HepG2 (cell line): ENCODE results near the gene HMGCS2. TPM values are rescaled to one million over a fixed set of nuclear protein-coding genes. Genes with fewer than 3 reads are reported as not detected.

Experiments
- ATAC-seq: fragments of 200-7000 bp; cut with Tn5 transposase; 3 replicates; pipeline ENCODE4 v1.9.1; 2020; ENCODE audit warnings: mild to moderate bottlenecking, moderate library complexity
- BruUV-seq: library from RNA; stranded (reverse); fragments of 400-500 nt; replicated peaks from 2 replicates; lab custom pipeline; 2021; lab: Mats Ljungman, UMichigan
- CTCF ChIA-PET: fragments of 300-600 bp; formaldehyde crosslinking; extraction: SDS; loops from one replicate; lab custom pipeline; 2021; ENCODE audit warnings: low total read pairs, inconsistent platforms, low intra/inter-chr PET ratio; lab: Yijun Ruan, JAX
- POLR2A ChIA-PET: fragments of 350-600 bp; sonication (Branson Sonifier 250); formaldehyde crosslinking; loops from one replicate; lab custom pipeline; 2020; ENCODE audit warnings: antibody characterized with exemption, inconsistent platforms; lab: Yijun Ruan, JAX
- DNase-seq: peaks from one replicate; pipeline ENCODE4 v3.0.0-alpha.2; 2015; ENCODE audit warnings: low spot score
- FAIRE-seq: peaks from 3 replicates; lab custom pipeline; 2011; peaks lifted over from hg19 to GRCh38; lab: Jason Lieb, UNC
- H2AFZ ChIP-seq: one replicate; pipeline ENCODE4 v1.6.1; 2011; ENCODE audit warnings: low read length, inconsistent platforms
- H3K27ac ChIP-seq: fragments of 300-600 bp; 3 replicates; pipeline ENCODE4 v1.8.0; 2011; ENCODE audit warnings: mixed run types, mild to moderate bottlenecking, mixed read lengths, low read length, inconsistent platforms; ENCODE audit not compliant: insufficient read depth; ENCODE audit errors: extremely low read length
- H3K27me3 ChIP-seq, 2 experiments: fragments of 200-600 bp in 1 of 2; 2 replicates in 1 of 2; 3 replicates in 1 of 2; pipeline versions ENCODE4 v1.6.0 to v1.8.0; 2011; ENCODE audit warnings: low read length in 2 of 2, mild to moderate bottlenecking in 2 of 2, moderate library complexity in 2 of 2, inconsistent platforms in 1 of 2; ENCODE audit not compliant: insufficient read depth in 2 of 2, control insufficient read depth in 1 of 2
- H3K36me3 ChIP-seq, 2 experiments: fragments of 200-600 bp in 1 of 2; replicated peaks in 1 of 2; 2 replicates in 1 of 2; 3 replicates in 1 of 2; pipeline versions ENCODE4 v1.5.1 to v1.8.0; 2011; ENCODE audit warnings: low read length in 2 of 2, inconsistent platforms in 1 of 2; ENCODE audit not compliant: insufficient read depth in 2 of 2, control insufficient read depth in 1 of 2
- H3K4me1 ChIP-seq: 2 replicates; pipeline ENCODE4 v1.5.1; 2012; ENCODE audit warnings: low read length, inconsistent platforms; ENCODE audit not compliant: insufficient read depth
- H3K4me2 ChIP-seq: 2 replicates; pipeline ENCODE4 v1.6.0; 2011; ENCODE audit warnings: low read depth, low read length, inconsistent platforms
- H3K4me3 ChIP-seq, 3 experiments: fragments of 200-600 bp in 1 of 3; sonication (generic), shearing (Covaris generic) in 1 of 3; replicated peaks in 1 of 3; 2 replicates each; pipeline ENCODE4 v1.5.1; 2011 to 2016; ENCODE audit warnings: low read length in 3 of 3, inconsistent platforms in 2 of 3, low read depth in 2 of 3, mild to moderate bottlenecking in 2 of 3, control low read depth in 1 of 3, mixed read lengths in 1 of 3; ENCODE audit not compliant: insufficient read depth in 1 of 3
- H3K79me2 ChIP-seq: one replicate; pipeline ENCODE4 v1.6.1; 2011; ENCODE audit warnings: low read length, inconsistent platforms; ENCODE audit not compliant: insufficient read depth
- H3K9ac ChIP-seq: 2 replicates; pipeline ENCODE4 v1.6.0; 2011; ENCODE audit warnings: mild to moderate bottlenecking, low read depth, low read length, inconsistent platforms; ENCODE audit not compliant: insufficient read depth
- H3K9me3 ChIP-seq: 2 replicates; pipeline ENCODE4 v1.5.1; 2012; ENCODE audit warnings: mild to moderate bottlenecking, low read length
- H4K20me1 ChIP-seq: 2 replicates; pipeline ENCODE4 v1.6.0; 2011; ENCODE audit warnings: inconsistent platforms, mild to moderate bottlenecking, low read length, moderate library complexity; ENCODE audit not compliant: insufficient read depth
- KLF6 ChIP-seq: IDR thresholded peaks from 2 replicates; pipeline ENCODE4 v1.8.0; 2016; ENCODE audit warnings: missing biosample characterization, missing genetic modification reagents
- NFATC3 ChIP-seq: sonication (generic); formaldehyde crosslinking; IDR thresholded peaks from 2 replicates; pipeline ENCODE4 v1.5.1; 2020; ENCODE audit warnings: mild to moderate bottlenecking, missing genetic modification reagents
- NR1H2 ChIP-seq: sonication (generic); formaldehyde crosslinking; IDR thresholded peaks from 2 replicates; pipeline ENCODE4 v1.8.1; 2022; ENCODE audit warnings: low read depth, missing genetic modification reagents, borderline replicate concordance
- PHB2 ChIP-seq: fragments of 450-650 bp; IDR thresholded peaks from 2 replicates; pipeline ENCODE4 v1.6.1; 2018; ENCODE audit not compliant: partially characterized antibody
- SATB2 ChIP-seq: sonication (generic); formaldehyde crosslinking; IDR thresholded peaks from 2 replicates; pipeline ENCODE4 v1.5.0; 2020; ENCODE audit warnings: missing genetic modification reagents
- XRCC5 ChIP-seq: fragments of 200-400 bp; formaldehyde crosslinking; optimal IDR thresholded peaks from 2 replicates; pipeline ENCODE3; 2017; ENCODE audit warnings: mild to moderate bottlenecking, low read length
- ZFX ChIP-seq: sonication (generic); formaldehyde crosslinking; IDR thresholded peaks from 2 replicates; pipeline ENCODE4 v1.4.0; 2020; ENCODE audit warnings: mild to moderate bottlenecking, low read depth, missing genetic modification reagents, moderate library complexity
- ZFYVE20 ChIP-seq: sonication (generic); formaldehyde crosslinking; IDR thresholded peaks from 2 replicates; pipeline ENCODE4 v1.8.0; 2023; ENCODE audit warnings: low read depth, mild to moderate bottlenecking, moderate library complexity, missing genetic modification reagents, borderline replicate concordance
- ZNF10 ChIP-seq: sonication (generic); formaldehyde crosslinking; IDR thresholded peaks from 2 replicates; pipeline ENCODE4 v1.4.0; 2020; ENCODE audit warnings: mild to moderate bottlenecking, low read depth, missing genetic modification reagents, borderline replicate concordance
- ZNF317 ChIP-seq: sonication (generic); formaldehyde crosslinking; IDR thresholded peaks from 2 replicates; pipeline ENCODE4 v1.5.0; 2020; ENCODE audit warnings: mild to moderate bottlenecking, missing genetic modification reagents
- ZNF431 ChIP-seq: sonication (generic); formaldehyde crosslinking; IDR thresholded peaks from 2 replicates; pipeline ENCODE4 v1.9.0; 2022; ENCODE audit warnings: missing genetic modification reagents, low read depth, mild to moderate bottlenecking, borderline replicate concordance
- WGBS: methylation state at CpG from one replicate; pipeline ENCODE4 v1.1.6; 2017; ENCODE audit warnings: low lambda C conversion rate; 5-methylcytosine and 5-hydroxymethylcytosine counted together
- in situ Hi-C: cut with HindIII; loops from 2 replicates; pipeline ENCODE4 v1.10.0; 2017; ENCODE audit warnings: low pct_unique_long_range_greater_than_20kb; ENCODE audit not compliant: extremely low pct_ligation_motif_present
- intact Hi-C: fragments of 100-400 bp; cut with micrococcal nuclease; formaldehyde crosslinking; loops from one replicate; pipeline ENCODE4 v1.10.0; 2022; ENCODE audit not compliant: unreplicated experiment
- polyA plus RNA-seq, 8 experiments: library from polyadenylated mRNA; depleted of rRNA in 3 of 8; stranded (reverse) in 7 of 8; unstranded in 1 of 8; fragments of >200 nt; fragmentation: Illumina TruSeq in 4 of 8; extraction: Trizol in 4 of 8; gene quantifications; 2 replicates each; pipeline versions ENCODE4 v1.2.1 to v1.2.3, GENCODE V29; 2011 to 2016; ENCODE audit warnings: low read depth in 4 of 8, missing spikeins in 1 of 8, mixed read lengths in 1 of 8; ENCODE audit not compliant: insufficient read depth in 1 of 8
- total RNA-seq, 5 experiments: library from RNA; depleted of rRNA; stranded (reverse); fragments of >200 nt; fragmentation: Illumina TruSeq; extraction: Trizol; gene quantifications; 2 replicates each; pipeline ENCODE4 v1.2.3, GENCODE V29; 2016; ENCODE audit warnings: low read depth in 1 of 5
- TF ChIP-seq, protein P1 (sequence below): sonication (generic); formaldehyde crosslinking; IDR thresholded peaks from 2 replicates; pipeline ENCODE4 v1.5.0; 2020; ENCODE audit warnings: missing genetic modification reagents
- TF ChIP-seq, protein P2 (sequence below): sonication (generic); formaldehyde crosslinking; IDR thresholded peaks from 2 replicates; pipeline ENCODE4 v1.4.0; 2020; ENCODE audit warnings: mild to moderate bottlenecking, low read depth, missing genetic modification reagents
- TF ChIP-seq, protein P3 (sequence below): IDR thresholded peaks from 2 replicates; pipeline ENCODE4 v1.6.1; 2016; ENCODE audit warnings: missing compliant biosample characterization, missing genetic modification reagents, borderline replicate concordance

Gene HMGCS2
- total and polyA plus RNA-seq, 2 of the 13 experiments (the other 11 are each of a cell fraction or from before 2014, with no cell fraction given), result 0.44 to 1.5 TPM

DNA sequence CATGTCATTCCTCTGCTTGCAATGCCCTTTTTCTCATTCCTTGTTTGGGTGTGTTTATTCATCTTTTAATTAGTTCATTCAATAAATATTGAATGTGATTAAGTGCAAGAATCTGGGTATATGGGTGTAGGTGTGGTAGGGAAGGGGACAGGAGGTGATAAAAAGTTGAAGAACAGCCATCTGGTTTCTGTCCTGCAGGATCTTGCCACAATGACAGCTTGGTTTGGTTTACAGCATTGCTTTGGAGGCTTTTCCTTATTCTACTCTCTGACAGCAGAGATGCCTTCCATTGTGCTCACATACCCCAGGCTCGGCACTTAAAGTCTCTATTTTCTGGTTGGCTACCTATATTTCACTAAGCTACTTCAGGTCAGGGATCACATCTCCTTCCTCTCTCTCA, 45.6 kb upstream of the HMGCS2 start:
- peaks cover 48% of the 10 kb centered on the region for H3K4me1 ChIP-seq
- H3K4me2 ChIP-seq, result no peak overlapping the region
- ChIA-PET POLR2A (interaction anchor here (1.4 kb wide), 1 partner anchor 48 kb away, joined by 3 read pairs; no protein-coding TSS in a partner anchor), CTCF (no interaction called here)
- H2AFZ ChIP-seq, result no peak overlapping the region
- no peak overlapping the region for H3K9ac ChIP-seq
- FAIRE-seq, result no peak
- H3K27me3 ChIP-seq, result no peaks in the 10 kb centered on the region
- ATAC-seq, result no peak
- in situ Hi-C loops, result loop anchor here (10.0 kb wide), 1 partner anchor 51 kb away; no protein-coding TSS in a partner anchor
- intact Hi-C loops, result no loop called here
- no TSS peak for BruUV-seq
- no peaks in the 10 kb centered on the region for H3K36me3 ChIP-seq
- H3K4me3 ChIP-seq, result no peak overlapping the region
- no peak for DNase-seq
- TF ChIP-seq ZNF10 (CRISPR knock-in tag) (no peak), ZFX (CRISPR knock-in tag) (no peak), NR1H2 (CRISPR knock-in tag) (no peak), KLF6 (CRISPR knock-in tag) (no peak), PHB2 (no peak), XRCC5 (no peak), NFATC3 (CRISPR knock-in tag) (no peak), ZFYVE20 (CRISPR knock-in tag) (no peak), ZNF317 (CRISPR knock-in tag) (no peak), ZNF431 (CRISPR knock-in tag) (no peak), SATB2 (CRISPR knock-in tag) (no peak)
- TF ChIP-seq, protein P1, sequence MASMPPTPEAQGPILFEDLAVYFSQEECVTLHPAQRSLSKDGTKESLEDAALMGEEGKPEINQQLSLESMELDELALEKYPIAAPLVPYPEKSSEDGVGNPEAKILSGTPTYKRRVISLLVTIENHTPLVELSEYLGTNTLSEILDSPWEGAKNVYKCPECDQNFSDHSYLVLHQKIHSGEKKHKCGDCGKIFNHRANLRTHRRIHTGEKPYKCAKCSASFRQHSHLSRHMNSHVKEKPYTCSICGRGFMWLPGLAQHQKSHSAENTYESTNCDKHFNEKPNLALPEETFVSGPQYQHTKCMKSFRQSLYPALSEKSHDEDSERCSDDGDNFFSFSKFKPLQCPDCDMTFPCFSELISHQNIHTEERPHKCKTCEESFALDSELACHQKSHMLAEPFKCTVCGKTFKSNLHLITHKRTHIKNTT (CRISPR knock-in tag), result no peak
- TF ChIP-seq, protein P2, sequence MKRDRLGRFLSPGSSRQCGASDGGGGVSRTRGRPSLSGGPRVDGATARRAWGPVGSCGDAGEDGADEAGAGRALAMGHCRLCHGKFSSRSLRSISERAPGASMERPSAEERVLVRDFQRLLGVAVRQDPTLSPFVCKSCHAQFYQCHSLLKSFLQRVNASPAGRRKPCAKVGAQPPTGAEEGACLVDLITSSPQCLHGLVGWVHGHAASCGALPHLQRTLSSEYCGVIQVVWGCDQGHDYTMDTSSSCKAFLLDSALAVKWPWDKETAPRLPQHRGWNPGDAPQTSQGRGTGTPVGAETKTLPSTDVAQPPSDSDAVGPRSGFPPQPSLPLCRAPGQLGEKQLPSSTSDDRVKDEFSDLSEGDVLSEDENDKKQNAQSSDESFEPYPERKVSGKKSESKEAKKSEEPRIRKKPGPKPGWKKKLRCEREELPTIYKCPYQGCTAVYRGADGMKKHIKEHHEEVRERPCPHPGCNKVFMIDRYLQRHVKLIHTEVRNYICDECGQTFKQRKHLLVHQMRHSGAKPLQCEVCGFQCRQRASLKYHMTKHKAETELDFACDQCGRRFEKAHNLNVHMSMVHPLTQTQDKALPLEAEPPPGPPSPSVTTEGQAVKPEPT, result no peak
- TF ChIP-seq, protein P3, sequence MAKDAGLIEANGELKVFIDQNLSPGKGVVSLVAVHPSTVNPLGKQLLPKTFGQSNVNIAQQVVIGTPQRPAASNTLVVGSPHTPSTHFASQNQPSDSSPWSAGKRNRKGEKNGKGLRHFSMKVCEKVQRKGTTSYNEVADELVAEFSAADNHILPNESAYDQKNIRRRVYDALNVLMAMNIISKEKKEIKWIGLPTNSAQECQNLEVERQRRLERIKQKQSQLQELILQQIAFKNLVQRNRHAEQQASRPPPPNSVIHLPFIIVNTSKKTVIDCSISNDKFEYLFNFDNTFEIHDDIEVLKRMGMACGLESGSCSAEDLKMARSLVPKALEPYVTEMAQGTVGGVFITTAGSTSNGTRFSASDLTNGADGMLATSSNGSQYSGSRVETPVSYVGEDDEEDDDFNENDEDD (CRISPR knock-in tag), result no peak
- H4K20me1 ChIP-seq, result no peaks in the 10 kb centered on the region
- H3K79me2 ChIP-seq, result no peaks in the 10 kb centered on the region
- WGBS, result 73% methylated on average over 1 of the region's 1 CpG
- H3K9me3 ChIP-seq, result no peaks in the 10 kb centered on the region
- no peak overlapping the region for H3K27ac ChIP-seq
